ENCODE results near the gene PTPN7.
A peak's percentile ranks its signal among the peaks of the same experiment; 100 is the strongest.
"Not testable (repeated sequence)": the region's sequence is repeated elsewhere in the genome, so short reads cannot be mapped to it uniquely, and the experiment has no call there.

The PTPN7 gene

GRCh38 chr1:202121006-202121405, 39.4 kb downstream of the PTPN7 start:
- H3K27ac ChIP-seq: no peak overlapping the region

GRCh38 chr1:202117898-202118371, 42.5 kb downstream of the PTPN7 start:
- H3K27ac ChIP-seq: no peak overlapping the region
- no peak overlapping the region for H3K4me3 ChIP-seq

More at GRCh38 chr1:202121006-202121405, 39.4 kb downstream of the PTPN7 start:
- no peak overlapping the region for H3K4me3 ChIP-seq

GRCh38 chr1:202116287-202116686, 44.1 kb downstream of the PTPN7 start:
- Histone ChIP-seq H3K4me3 (no peak overlapping the region), H3K27ac (no peak overlapping the region)

DNA sequence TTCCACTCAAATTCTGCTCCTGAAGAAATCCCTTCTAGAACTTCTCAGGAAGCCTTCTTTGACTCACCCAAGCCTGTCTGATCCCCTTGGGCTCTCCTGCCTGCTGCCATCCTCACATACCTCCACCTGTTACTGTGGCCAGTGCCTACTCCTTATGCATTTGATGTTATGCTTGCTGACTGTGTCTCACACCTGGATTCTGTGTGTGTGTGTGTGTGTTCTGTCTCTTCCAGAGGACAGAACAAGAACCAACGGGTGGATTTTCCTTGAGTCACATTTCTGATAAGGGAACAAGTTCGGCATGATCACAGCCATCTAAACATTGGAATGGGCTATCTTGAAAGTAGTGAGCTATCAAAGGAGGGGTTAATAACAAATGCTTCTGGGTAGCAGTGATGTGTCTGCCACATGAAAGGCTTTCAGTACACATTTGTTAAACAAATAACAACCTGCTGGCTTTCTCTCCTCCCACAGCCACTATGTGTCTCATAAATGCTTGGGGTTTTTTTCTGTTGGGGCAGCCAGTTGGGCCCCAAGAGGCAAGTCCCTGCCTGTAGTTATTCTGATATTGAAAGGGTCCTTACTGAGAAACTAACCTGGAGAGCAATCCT, 46.6 kb downstream of the PTPN7 start:
- Histone ChIP-seq H3K4me3 (no peak overlapping the region), H3K27ac (peak overlapping the region in 2 of 21 experiments; percentile 53 to 73)

DNA sequence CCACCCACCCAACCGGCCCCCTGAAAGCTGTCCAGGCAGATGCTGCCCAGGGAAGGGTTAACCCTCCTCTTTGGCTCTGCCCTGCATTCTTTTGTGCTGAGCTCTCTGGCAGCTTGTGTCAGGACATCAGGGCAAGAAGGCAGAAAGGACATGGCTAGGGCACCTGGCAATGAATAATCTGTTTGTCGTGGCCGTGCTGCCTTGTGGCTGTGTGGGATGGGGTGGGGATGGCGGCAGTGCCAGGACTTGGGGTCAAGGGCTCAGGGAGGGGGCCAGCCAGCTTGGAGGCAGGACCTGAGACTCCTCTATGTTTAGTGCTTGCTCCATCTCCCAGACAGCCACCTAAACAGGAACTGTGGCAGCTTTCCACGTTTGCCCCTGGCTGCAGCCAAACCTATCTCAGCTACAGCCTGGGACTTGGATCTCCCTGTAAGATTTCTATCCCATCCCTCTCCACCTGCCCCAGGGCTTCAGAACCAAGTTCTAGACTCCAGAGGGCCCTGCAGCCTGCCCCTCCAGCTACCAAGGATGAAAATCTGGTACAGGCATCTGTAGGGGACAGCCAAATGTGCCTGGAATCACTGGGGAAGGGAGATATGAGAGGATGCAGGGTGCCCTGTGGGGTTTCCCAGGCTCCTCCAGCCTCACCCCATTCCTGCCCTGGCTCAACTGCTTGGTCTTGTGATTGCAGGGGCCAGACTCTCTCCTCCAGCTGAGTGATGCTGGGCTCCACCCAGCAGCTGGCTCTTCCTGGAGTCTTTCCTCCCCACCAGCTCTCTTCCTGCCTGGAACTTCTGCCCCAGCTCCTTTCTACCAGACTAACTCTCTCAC, 47.3 kb downstream of the PTPN7 start:
- Histone ChIP-seq H3K27ac (peak overlapping the region in 7 of 21 experiments; percentile 13 to 73 (median 35)), H3K4me3 (no peak overlapping the region)

GRCh38 chr1:202111589-202111988, 48.8 kb downstream of the PTPN7 start:
- not testable (repeated sequence) for H3K27ac ChIP-seq, H3K4me3 ChIP-seq

GRCh38 chr1:202110977-202111376, 49.4 kb downstream of the PTPN7 start:
- H3K27ac ChIP-seq: no peak overlapping the region
- no peak overlapping the region for H3K4me3 ChIP-seq

- H3K27ac ChIP-seq: peak overlapping the region in 8 of 21 experiments; percentile 1 to 72 (median 54)
- H3K4me3 ChIP-seq: no peak overlapping the region
Measured at GRCh38 chr1:202107801-202108731, 52.3 kb downstream of the PTPN7 start.

DNA sequence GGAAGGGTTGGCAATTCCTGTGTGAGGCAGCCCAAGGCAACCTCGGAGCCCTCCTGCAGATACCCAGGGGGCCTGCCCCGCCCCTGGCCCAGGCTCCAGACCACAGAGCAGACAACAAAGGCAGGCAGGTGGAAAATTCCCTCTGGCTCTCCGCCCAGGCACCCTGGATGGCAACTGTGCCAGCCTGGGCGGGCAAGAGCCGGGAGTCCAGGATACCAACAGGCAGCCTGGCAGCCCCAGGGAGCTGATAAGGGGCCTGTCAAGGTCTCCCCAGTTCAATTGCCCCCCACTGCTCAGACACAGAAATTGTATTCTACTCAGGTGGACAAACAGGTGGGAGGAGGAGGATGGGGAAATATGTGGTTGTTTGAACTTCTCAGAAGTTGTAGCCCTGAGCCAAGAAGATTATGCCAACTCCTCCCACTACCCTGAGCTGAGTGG, 53.1 kb downstream of the PTPN7 start:
- Histone ChIP-seq H3K27ac (peak overlapping the region in 9 of 21 experiments; percentile 1 to 72 (median 48)), H3K4me3 (no peak overlapping the region)

DNA sequence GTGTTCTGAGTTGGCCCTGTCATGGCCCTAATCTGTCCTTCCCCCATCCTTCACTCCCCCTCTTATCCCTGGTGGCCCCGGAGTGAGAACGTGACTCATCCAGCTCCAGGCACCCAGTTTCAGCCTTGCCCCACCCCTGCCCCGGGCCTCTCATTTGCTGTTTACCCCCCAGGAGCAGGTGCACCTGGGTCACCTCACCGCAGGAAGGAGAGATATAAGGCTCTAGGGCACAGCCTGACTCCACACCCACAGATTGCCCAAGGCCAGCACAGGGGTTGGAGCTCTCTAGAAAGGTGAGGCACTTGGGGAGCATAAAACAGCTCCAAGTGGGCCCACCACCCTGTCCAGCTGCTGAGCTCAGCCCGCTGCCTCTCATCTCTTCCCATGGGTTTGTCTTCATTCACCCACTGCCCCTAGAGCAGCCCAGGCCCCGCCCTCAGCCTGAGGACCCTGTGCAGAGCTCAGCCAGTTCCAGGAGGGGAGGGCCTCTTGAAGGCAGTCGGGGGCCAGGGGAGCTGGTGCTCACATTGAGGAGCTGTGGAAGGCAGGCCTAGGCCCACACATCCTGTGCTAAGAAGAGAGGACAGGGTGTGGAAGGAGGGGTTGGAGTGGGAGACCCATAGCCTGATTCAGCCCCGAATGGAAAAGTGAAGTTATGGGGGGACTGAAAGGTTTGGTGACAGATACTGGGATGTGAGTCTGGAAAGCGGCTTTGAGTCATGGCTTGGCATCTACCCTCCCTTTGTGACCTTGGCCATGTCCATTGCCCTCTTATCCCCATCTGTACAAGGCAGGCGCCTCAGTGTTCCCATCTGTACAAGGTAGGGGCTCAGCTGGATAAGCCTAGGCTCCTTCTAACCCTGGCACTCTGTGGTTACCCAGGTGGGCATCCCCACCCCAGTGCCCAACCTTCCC, 53.8 kb downstream of the PTPN7 start:
- no peak overlapping the region for H3K4me3 ChIP-seq
- H3K27ac ChIP-seq: peak overlapping the region in 8 of 21 experiments; percentile 1 to 72 (median 48)

DNA sequence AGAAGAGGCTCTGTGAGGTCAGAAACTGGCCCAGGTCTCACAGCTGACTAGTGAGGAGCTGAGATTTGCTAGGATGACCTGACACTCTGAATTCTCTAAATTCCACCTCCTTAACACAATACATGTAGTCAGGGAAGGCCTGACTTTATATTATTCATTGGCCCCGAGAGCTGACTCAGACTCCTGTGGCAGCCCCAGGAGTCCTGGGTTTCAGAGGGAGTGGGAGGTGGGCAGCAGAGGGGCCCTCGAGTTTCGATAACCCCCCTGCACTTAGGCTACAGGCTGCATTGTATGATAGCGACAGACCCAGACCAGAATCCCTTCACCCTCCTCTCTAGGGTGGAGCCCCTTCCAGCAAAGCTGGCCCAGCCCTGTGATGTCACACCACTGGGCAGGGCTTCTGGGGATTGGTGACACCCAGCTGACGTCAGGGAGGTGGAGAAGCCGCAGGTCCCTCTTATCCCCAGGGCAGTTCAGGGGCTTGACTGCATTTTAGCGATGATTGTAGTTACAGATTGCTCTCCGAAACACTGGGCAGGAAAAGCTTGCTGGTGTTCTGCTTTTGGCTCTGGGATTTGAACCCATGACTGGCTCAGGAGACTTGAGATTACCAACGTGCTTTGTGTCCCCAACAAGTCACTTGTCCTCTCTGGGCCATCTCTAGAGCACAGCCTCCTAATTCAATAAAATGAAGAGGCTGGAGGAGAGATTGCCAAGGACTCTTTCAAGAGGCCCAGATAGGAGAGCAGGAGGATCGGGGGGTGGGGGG, 54.6 kb downstream of the PTPN7 start:
- no peak overlapping the region for H3K4me3 ChIP-seq
- H3K27ac ChIP-seq: peak overlapping the region in 4 of 21 experiments; percentile 7 to 72 (median 50)

- H3K27ac ChIP-seq: no peak overlapping the region
- H3K4me3 ChIP-seq: no peak overlapping the region
Measured at GRCh38 chr1:202104073-202104472, 56.3 kb downstream of the PTPN7 start.

DNA sequence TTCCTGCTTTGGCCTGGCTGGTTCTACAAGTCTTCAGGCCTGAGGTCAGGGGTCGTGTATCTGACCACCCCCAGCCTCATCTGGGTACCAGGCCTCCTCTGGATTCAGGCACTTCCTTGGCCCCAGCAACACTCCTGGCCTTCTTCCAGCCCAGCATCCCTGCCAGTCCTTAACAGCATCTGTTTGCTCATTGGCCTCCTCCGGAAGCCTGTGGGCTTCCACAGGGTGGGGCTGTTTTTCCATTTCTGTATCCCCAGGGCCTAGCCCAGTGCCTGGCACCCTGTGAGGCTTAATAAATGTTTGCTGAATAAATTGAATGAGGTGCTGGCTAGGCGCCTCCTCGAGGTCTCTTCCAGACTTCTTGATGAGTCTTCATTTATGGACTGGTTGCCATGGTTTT, 59.2 kb downstream of the PTPN7 start:
- Histone ChIP-seq H3K4me3 (no peak overlapping the region), H3K27ac (peak overlapping the region in 2 of 21 experiments; percentile 58 to 61)
